H1 (cell line): ENCODE data around the gene MTMR2. TPM values are rescaled to one million over a fixed set of nuclear protein-coding genes. Genes with fewer than 3 reads are reported as not detected.

ENCODE experiments used
- CTCF ChIA-PET: fragments of 300-600 bp; sonication (Branson Sonifier 250); formaldehyde crosslinking; loops from one replicate; lab custom pipeline; 2021; ENCODE audit not compliant: partially characterized antibody; lab: Charles Lee
- POLR2A ChIA-PET: fragments of 300-600 bp; sonication (Branson Sonifier 250); formaldehyde crosslinking; loops from one replicate; lab custom pipeline; 2021; ENCODE audit warnings: inconsistent platforms; ENCODE audit not compliant: partially characterized antibody; lab: Charles Lee
- DNase-seq, 2 experiments: peaks; one replicate each; pipeline versions ENCODE4 v3.0.0 to v3.0.0-alpha.2; 2010 to 2022; ENCODE audit warnings: low spot score in 2 of 2, low read depth in 1 of 2, mixed read lengths in 1 of 2
- FAIRE-seq: peaks from 2 replicates; lab custom pipeline; 2011; peaks lifted over from hg19 to GRCh38; lab: Jason Lieb, UNC
- H2AFZ ChIP-seq: 2 replicates; pipeline ENCODE4 v1.8.1; 2012; ENCODE audit warnings: low read length, inconsistent platforms
- H2AK5ac ChIP-seq: 2 replicates; pipeline ENCODE4 v1.6.1; 2013; ENCODE audit warnings: low read depth, low read length
- H2BK120ac ChIP-seq: replicated peaks from 2 replicates; pipeline ENCODE3; 2013; ENCODE audit warnings: low read depth, low read length, inconsistent platforms
- H2BK12ac ChIP-seq: 2 replicates; pipeline ENCODE4 v1.6.1; 2013; ENCODE audit warnings: low read depth, low read length
- H2BK15ac ChIP-seq: 2 replicates; pipeline ENCODE4 v1.6.1; 2013; ENCODE audit warnings: low read length
- H2BK20ac ChIP-seq: 2 replicates; pipeline ENCODE4 v1.6.1; 2013; ENCODE audit warnings: low read length
- H2BK5ac ChIP-seq: 2 replicates; pipeline ENCODE4 v1.6.1; 2013; ENCODE audit warnings: low read depth, low read length
- H3K14ac ChIP-seq: 2 replicates; pipeline ENCODE4 v1.6.1; 2013; ENCODE audit warnings: inconsistent platforms; ENCODE audit not compliant: insufficient read length
- H3K18ac ChIP-seq: 2 replicates; pipeline ENCODE4 v1.6.1; 2013; ENCODE audit warnings: low read length; ENCODE audit errors: extremely low read depth
- H3K23ac ChIP-seq: 2 replicates; pipeline ENCODE4 v1.6.1; 2013; ENCODE audit warnings: inconsistent platforms; ENCODE audit not compliant: insufficient read length
- H3K23me2 ChIP-seq: 2 replicates; pipeline ENCODE4 v1.6.1; 2013; ENCODE audit warnings: low read depth, low read length
- H3K27ac ChIP-seq: 2 replicates; pipeline ENCODE4 v1.6.1; 2011; ENCODE audit warnings: low read depth, low read length, inconsistent platforms
- H3K27me3 ChIP-seq, 4 experiments: replicated peaks in 1 of 4; 1 replicate in 1 of 4; 2 replicates in 3 of 4; pipeline versions ENCODE4 v1.6.1 to v1.8.1; 2011 to 2013; ENCODE audit warnings: low read length in 3 of 4, mild to moderate bottlenecking in 3 of 4, inconsistent platforms in 2 of 4, mixed read lengths in 2 of 4, moderate library complexity in 1 of 4; ENCODE audit not compliant: control insufficient read depth in 3 of 4, insufficient read depth in 3 of 4; ENCODE audit errors: extremely low read depth in 1 of 4
- H3K36me3 ChIP-seq, 4 experiments: 2 replicates each; pipeline versions ENCODE4 v1.6.1 to v1.8.1; 2011 to 2013; ENCODE audit warnings: mild to moderate bottlenecking in 4 of 4, low read length in 3 of 4, moderate library complexity in 2 of 4, control low read depth in 1 of 4, inconsistent platforms in 1 of 4; ENCODE audit not compliant: insufficient read depth in 4 of 4, control insufficient read depth in 2 of 4
- H3K4ac ChIP-seq: replicated peaks from 2 replicates; pipeline ENCODE3; 2013; ENCODE audit warnings: low read length, low read depth, mixed read lengths, inconsistent platforms; ENCODE audit not compliant: insufficient read length
- H3K4me1 ChIP-seq, 4 experiments: replicated peaks in 1 of 4; 1 replicate in 1 of 4; 2 replicates in 3 of 4; pipeline versions ENCODE4 v1.6.1 to v1.8.1; 2011 to 2013; ENCODE audit warnings: low read length in 3 of 4, inconsistent platforms in 2 of 4, mixed read lengths in 1 of 4; ENCODE audit not compliant: insufficient read depth in 4 of 4, control insufficient read depth in 3 of 4
- H3K4me2 ChIP-seq, 2 experiments: 2 replicates each; pipeline versions ENCODE4 v1.6.1 to v1.8.1; 2011 to 2013; ENCODE audit warnings: low read depth in 2 of 2, low read length in 2 of 2, control low read depth in 1 of 2, inconsistent platforms in 1 of 2, mild to moderate bottlenecking in 1 of 2; ENCODE audit not compliant: insufficient read depth in 1 of 2
- H3K4me3 ChIP-seq, 4 experiments: fragments of 200-600, 300-600 bp in 1 of 4; sonication (generic), shearing (Covaris generic), sonication (Bioruptor Twin) in 1 of 4; 2 replicates each; pipeline versions ENCODE4 v1.5.1 to v1.8.1; 2011 to 2016; ENCODE audit warnings: low read length in 4 of 4, low read depth in 3 of 4, control low read depth in 2 of 4, inconsistent platforms in 2 of 4, mild to moderate bottlenecking in 2 of 4, mixed read lengths in 1 of 4, moderate library complexity in 1 of 4; ENCODE audit not compliant: insufficient read depth in 2 of 4; ENCODE audit errors: extremely low read depth in 1 of 4
- H3K56ac ChIP-seq: replicated peaks from 2 replicates; pipeline ENCODE3; 2013; ENCODE audit warnings: low read depth, mild to moderate bottlenecking, mixed read lengths, low read length, inconsistent platforms; ENCODE audit not compliant: insufficient read length
- H3K79me1 ChIP-seq: 2 replicates; pipeline ENCODE4 v1.6.1; 2013; ENCODE audit warnings: low read depth, low read length, control low read depth
- H3K79me2 ChIP-seq, 2 experiments: 2 replicates each; pipeline versions ENCODE4 v1.6.1 to v1.8.1; 2012 to 2013; ENCODE audit warnings: low read length in 2 of 2, mild to moderate bottlenecking in 2 of 2, inconsistent platforms in 1 of 2; ENCODE audit not compliant: insufficient read depth in 2 of 2, control insufficient read depth in 1 of 2
- H3K9ac ChIP-seq, 4 experiments: replicated peaks in 1 of 4; 1 replicate in 1 of 4; 2 replicates in 3 of 4; pipeline versions ENCODE4 v1.6.1 to v1.8.1; 2011 to 2013; ENCODE audit warnings: low read depth in 3 of 4, low read length in 3 of 4, control low read depth in 2 of 4, mild to moderate bottlenecking in 2 of 4, moderate library complexity in 2 of 4, inconsistent platforms in 1 of 4; ENCODE audit errors: extremely low read depth in 1 of 4
- H3K9me3 ChIP-seq, 2 experiments: 2 replicates each; pipeline versions ENCODE4 v1.6.1 to v1.8.1; 2012 to 2013; ENCODE audit warnings: mild to moderate bottlenecking in 2 of 2, moderate library complexity in 2 of 2, control low read depth in 1 of 2, inconsistent platforms in 1 of 2, low read depth in 1 of 2, low read length in 1 of 2, mixed read lengths in 1 of 2; ENCODE audit not compliant: insufficient read depth in 2 of 2
- H4K20me1 ChIP-seq, 2 experiments: replicated peaks in 1 of 2; 2 replicates each; pipeline versions ENCODE3 to v1.8.1; 2011 to 2013; ENCODE audit warnings: inconsistent platforms in 2 of 2, low read length in 2 of 2, mild to moderate bottlenecking in 1 of 2; ENCODE audit not compliant: insufficient read depth in 2 of 2, control insufficient read depth in 1 of 2
- H4K5ac ChIP-seq: 2 replicates; pipeline ENCODE4 v1.6.1; 2013; ENCODE audit warnings: low read length, low read depth, mixed read lengths, inconsistent platforms; ENCODE audit not compliant: insufficient read length
- H4K8ac ChIP-seq: 2 replicates; pipeline ENCODE4 v1.8.0; 2013; ENCODE audit warnings: mild to moderate bottlenecking, moderate library complexity, low read length, inconsistent platforms; ENCODE audit not compliant: insufficient read depth; ENCODE audit errors: extremely low read depth
- H4K91ac ChIP-seq: replicated peaks from 2 replicates; pipeline ENCODE3; 2013; ENCODE audit warnings: low read length, mixed read lengths, inconsistent platforms; ENCODE audit not compliant: insufficient read length
- ATF3 ChIP-seq: IDR thresholded peaks from 2 replicates; pipeline ENCODE4 v1.6.1; 2011; ENCODE audit warnings: low read depth, mild to moderate bottlenecking, low read length; ENCODE audit not compliant: insufficient read depth
- BACH1 ChIP-seq: IDR thresholded peaks from 2 replicates; pipeline ENCODE4 v1.6.1; 2012; ENCODE audit warnings: low read length, improper control_type of control experiment
- BCL11A ChIP-seq, 2 experiments: IDR thresholded peaks; one replicate each; pipeline ENCODE4 v1.6.1; 2011; ENCODE audit warnings: low read depth in 2 of 2, low read length in 2 of 2, mild to moderate bottlenecking in 2 of 2
- CHD2 ChIP-seq: IDR thresholded peaks from 2 replicates; pipeline ENCODE4 v1.6.1; 2012; ENCODE audit warnings: low read length, improper control_type of control experiment
- JUND ChIP-seq: IDR thresholded peaks from 2 replicates; pipeline ENCODE4 v1.6.1; 2011; ENCODE audit warnings: mild to moderate bottlenecking, improper control_type of control experiment, low read length
- NRF1 ChIP-seq: IDR thresholded peaks from 2 replicates; pipeline ENCODE4 v1.6.1; 2011; ENCODE audit warnings: mild to moderate bottlenecking, low read depth, low read length, improper control_type of control experiment
- SP2 ChIP-seq: IDR thresholded peaks from 2 replicates; pipeline ENCODE4 v1.6.1; 2012; ENCODE audit warnings: mild to moderate bottlenecking, low read length, inconsistent platforms
- TEAD4 ChIP-seq: IDR thresholded peaks from 2 replicates; pipeline ENCODE4 v1.6.1; 2012; ENCODE audit warnings: low read depth, low read length, inconsistent platforms, mixed read lengths
- ZNF274 ChIP-seq: IDR thresholded peaks from 2 replicates; pipeline ENCODE4 v1.7.0; 2012; ENCODE audit warnings: low read length, borderline replicate concordance; ENCODE audit errors: extremely low read depth
- WGBS, 2 experiments: shearing (Covaris generic) in 1 of 2; methylation state at CpG; one replicate each; pipeline versions ENCODE4 v1.1.6 to v1.1.7; 2013 to 2015; ENCODE audit warnings: low lambda C conversion rate in 2 of 2, mixed read lengths in 2 of 2, inconsistent platforms in 1 of 2, low coverage in 1 of 2, missing lambda C conversion rate in 1 of 2; ENCODE audit not compliant: insufficient replicate concordance in 2 of 2, insufficient coverage in 1 of 2, insufficient read length in 1 of 2; ENCODE audit errors: extremely low coverage in 1 of 2, missing lambda C conversion rate in 1 of 2; 5-methylcytosine and 5-hydroxymethylcytosine counted together
- polyA plus RNA-seq, 7 experiments: library from polyadenylated mRNA; depleted of rRNA in 3 of 7; stranded (reverse) in 5 of 7; unstranded in 2 of 7; fragments of >200 nt in 5 of 7; fragments of 200-250 nt in 2 of 7; gene quantifications; 1 replicate in 5 of 7; 2 replicates in 1 of 7; 4 replicates in 1 of 7; pipeline versions ENCODE4 v1.2.1 to v1.2.3, GENCODE V29; 2011 to 2013; ENCODE audit warnings: missing spikeins in 2 of 7, mixed read lengths in 2 of 7
- total RNA-seq: library from RNA; stranded (reverse); fragmentation: NEBNext Ultra II Directional; extraction: Animal tissue kit (Norgen Biotek cat#: 25700); gene quantifications from 2 replicates; pipeline ENCODE4 v1.2.1, GENCODE V29; 2021

Gene MTMR2
- total and polyA plus RNA-seq, 2 of the 8 experiments (the other 6 are each of a cell fraction or from before 2014, with no cell fraction given) = 16.7 to 52.9 TPM

- Histone ChIP-seq H3K36me3 (peaks cover 3 to 40% (median 11%) of the 10 kb centered on the region in 4 experiments; a peak in 5 of 8 replicates), H2AK5ac (no peak overlapping the region), H3K27me3 (no peaks in the 10 kb centered on the region), H3K18ac (no peak overlapping the region), H2BK20ac (no peak overlapping the region), H4K5ac (no peak overlapping the region), H2AFZ (no peak overlapping the region), H2BK5ac (no peak overlapping the region), H3K23me2 (no peaks in the 10 kb centered on the region), H3K27ac (no peak overlapping the region), H3K4me3 (no peak overlapping the region), H3K4me2 (no peak overlapping the region), H3K56ac (no peak overlapping the region), H3K23ac (no peak overlapping the region), H3K9ac (no peak overlapping the region), H2BK15ac (no peak overlapping the region), H3K79me2 (no peaks in the 10 kb centered on the region), H4K8ac (no peak overlapping the region), H3K9me3 (no peaks in the 10 kb centered on the region), H3K14ac (no peak overlapping the region), H3K4me1 (no peaks in the 10 kb centered on the region), H2BK120ac (no peak overlapping the region), H4K91ac (no peak overlapping the region), H4K20me1 (peaks cover 0 to 1% of the 10 kb centered on the region in 2 experiments), H3K4ac (no peak overlapping the region), H3K79me1 (no peaks in the 10 kb centered on the region), H2BK12ac (no peak overlapping the region)
- 89% methylated on average over 2 of the region's 2 CpGs; no CpG with 5 or more reads in 1 of the 2 experiments for WGBS, 2 experiments
- CTCF ChIA-PET = no interaction called here
- FAIRE-seq = no peak
- POLR2A ChIA-PET = no interaction called here
- TF ChIP-seq NRF1 = no peak
- TF ChIP-seq BCL11A (IDR thresholded peaks at IDR 0.05; ENCODE audit: low read depth in 2 of 2, low read length in 2 of 2) = no peak
- no peak for TF ChIP-seq JUND
- TF ChIP-seq ATF3 = no peak
- no peak for TF ChIP-seq TEAD4
- no peak for TF ChIP-seq ZNF274
- no peak for TF ChIP-seq BACH1
- no peak for TF ChIP-seq CHD2
- TF ChIP-seq SP2 = no peak
- DNase-seq = no peak
Measured at GRCh38 chr11:95816037-95816436, 107.9 kb downstream of the MTMR2 start.
